ENCODE results near the gene ZNRF3.

Gene ZNRF3

DNA sequence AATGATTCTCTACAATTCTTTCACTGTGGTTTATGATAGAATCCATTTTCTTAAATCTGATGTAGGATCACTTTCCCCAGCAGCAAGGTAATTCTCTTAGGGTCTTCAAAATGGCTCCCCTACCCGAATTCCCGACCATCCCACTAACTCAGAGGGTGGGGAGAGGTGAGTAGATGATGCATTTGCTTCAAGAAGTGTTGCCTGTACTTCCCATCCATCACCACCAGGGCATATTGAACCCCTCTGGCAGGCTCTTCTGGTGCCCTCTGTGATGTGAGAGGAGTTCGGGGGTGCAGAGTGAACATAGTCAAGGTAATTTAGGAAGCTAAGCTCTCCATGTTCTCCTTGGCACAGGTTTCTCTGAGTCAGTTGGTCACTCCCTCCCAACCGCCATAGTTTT, 52.3 kb downstream of the ZNRF3 start:
- no peak for TF ChIP-seq SIN3A (IDR thresholded peaks at IDR 0.05; ENCODE audit: borderline replicate concordance, insufficient read depth, low read length)
- TF ChIP-seq FOXP2 (optimal IDR thresholded peaks at IDR 0.05; ENCODE audit: borderline replicate concordance, extremely low read depth, extremely low read length, insufficient read depth) = no peak
- TF ChIP-seq POLR2AphosphoS5 (IDR thresholded peaks at IDR 0.05; ENCODE audit: low read depth, low read length) = no peak
- TF ChIP-seq TAF1 (IDR thresholded peaks at IDR 0.05; ENCODE audit: borderline replicate concordance, insufficient read depth, low read length) = no peak
- no peak for TF ChIP-seq REST (IDR thresholded peaks at IDR 0.05; ENCODE audit: insufficient read depth in 1 of 2, low read depth in 2 of 2, low read length in 2 of 2)

DNA sequence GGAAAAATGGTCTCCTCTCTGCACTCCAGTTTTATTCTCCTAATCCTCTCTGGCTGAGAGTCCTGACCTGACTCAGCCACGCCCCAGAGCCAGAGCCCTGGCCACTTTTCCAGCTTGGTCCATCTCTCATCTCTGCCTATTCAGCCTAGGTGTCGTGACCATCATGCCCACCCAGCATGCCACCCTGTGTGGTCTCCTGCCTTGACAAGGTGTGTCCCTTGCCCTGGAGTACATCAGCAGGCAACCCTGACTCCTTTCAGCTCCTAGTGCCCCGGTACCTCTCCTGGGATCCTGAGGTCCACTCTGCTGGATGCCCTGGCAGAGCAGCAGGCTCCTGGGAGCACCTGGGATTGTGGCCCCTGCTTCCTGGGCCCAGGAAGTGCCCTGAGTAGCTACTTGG, 52.8 kb downstream of the ZNRF3 start:
- TF ChIP-seq REST (IDR thresholded peaks at IDR 0.05; ENCODE audit: insufficient read depth in 1 of 2, low read depth in 2 of 2, low read length in 2 of 2) (no peak), TAF1 (IDR thresholded peaks at IDR 0.05; ENCODE audit: borderline replicate concordance, insufficient read depth, low read length) (no peak), POLR2AphosphoS5 (IDR thresholded peaks at IDR 0.05; ENCODE audit: low read depth, low read length) (no peak), FOXP2 (optimal IDR thresholded peaks at IDR 0.05; ENCODE audit: borderline replicate concordance, extremely low read depth, extremely low read length, insufficient read depth) (no peak), SIN3A (IDR thresholded peaks at IDR 0.05; ENCODE audit: borderline replicate concordance, insufficient read depth, low read length) (no peak)

DNA sequence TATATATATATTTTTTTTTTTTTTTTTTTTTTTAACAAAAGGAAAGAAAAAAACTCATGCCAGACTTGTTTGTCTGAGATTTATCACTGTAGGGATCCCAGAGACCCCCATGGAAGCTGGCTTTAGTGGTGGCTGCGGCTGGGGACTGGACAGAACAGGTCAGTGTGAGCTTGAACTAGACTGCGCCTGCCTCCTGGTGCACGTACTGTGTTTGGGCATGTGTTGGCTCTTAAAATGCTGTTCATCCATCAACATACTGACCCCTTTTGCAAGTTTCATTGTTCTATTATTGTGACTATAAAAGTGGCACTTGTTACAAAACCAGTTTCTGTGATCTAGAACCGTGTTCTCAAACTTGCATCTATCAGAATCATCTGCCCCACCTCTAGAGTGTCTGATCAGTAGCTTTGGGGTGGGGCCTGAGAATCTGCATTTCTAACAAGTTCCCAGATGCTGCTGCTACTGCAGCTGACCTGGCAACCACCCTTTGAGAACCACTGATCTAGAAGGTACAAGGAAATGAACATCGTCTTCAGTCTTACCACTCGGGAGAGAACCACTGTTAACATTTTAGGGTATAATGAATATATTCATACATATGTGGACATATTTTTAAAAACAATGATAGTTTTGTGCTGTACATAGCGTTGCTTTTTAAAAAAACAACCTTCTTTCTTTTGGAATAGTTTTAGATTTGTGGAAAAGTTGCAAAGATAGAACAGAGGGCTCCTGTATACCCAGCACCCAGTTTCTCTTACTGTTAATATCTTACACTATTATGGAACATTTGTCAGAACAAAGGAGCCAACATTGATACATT, 54.0 kb downstream of the ZNRF3 start:
- TF ChIP-seq TAF1 (IDR thresholded peaks at IDR 0.05; ENCODE audit: borderline replicate concordance, insufficient read depth, low read length) (no peak), FOXP2 (optimal IDR thresholded peaks at IDR 0.05; ENCODE audit: borderline replicate concordance, extremely low read depth, extremely low read length, insufficient read depth) (no peak), SIN3A (IDR thresholded peaks at IDR 0.05; ENCODE audit: borderline replicate concordance, insufficient read depth, low read length) (no peak), REST (IDR thresholded peaks at IDR 0.05; ENCODE audit: insufficient read depth in 1 of 2, low read depth in 2 of 2, low read length in 2 of 2) (no peak), POLR2AphosphoS5 (IDR thresholded peaks at IDR 0.05; ENCODE audit: low read depth, low read length) (no peak)

DNA sequence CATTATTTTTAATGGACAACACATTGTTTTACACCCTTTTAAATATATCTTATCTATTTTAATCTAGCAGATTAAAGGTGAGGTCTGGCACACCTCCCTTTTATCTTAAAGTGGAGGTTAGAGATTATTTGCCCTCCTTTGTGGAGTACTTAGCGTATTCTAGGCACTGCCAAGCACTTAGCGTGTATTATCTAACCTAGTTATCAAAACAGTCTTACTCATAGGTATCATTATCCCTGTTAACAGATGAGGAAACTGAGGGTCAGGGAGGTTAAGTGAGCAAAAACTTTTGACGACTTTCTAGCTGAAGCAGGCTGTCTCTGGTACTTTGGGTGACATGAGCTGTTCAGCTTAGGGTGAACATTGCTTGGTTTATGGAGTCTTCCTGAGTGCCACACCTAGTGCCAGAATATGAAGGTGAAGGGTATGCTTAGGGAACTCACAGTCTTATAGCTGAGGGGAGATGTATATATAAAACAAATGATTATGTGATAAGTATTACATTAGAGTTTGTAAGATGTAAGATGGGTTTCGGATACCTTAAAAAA, 55.0 kb downstream of the ZNRF3 start:
- TF ChIP-seq FOXP2 (optimal IDR thresholded peaks at IDR 0.05; ENCODE audit: borderline replicate concordance, extremely low read depth, extremely low read length, insufficient read depth) (no peak), TAF1 (IDR thresholded peaks at IDR 0.05; ENCODE audit: borderline replicate concordance, insufficient read depth, low read length) (no peak), SIN3A (IDR thresholded peaks at IDR 0.05; ENCODE audit: borderline replicate concordance, insufficient read depth, low read length) (no peak), POLR2AphosphoS5 (IDR thresholded peaks at IDR 0.05; ENCODE audit: low read depth, low read length) (no peak), REST (IDR thresholded peaks at IDR 0.05; ENCODE audit: insufficient read depth in 1 of 2, low read depth in 2 of 2, low read length in 2 of 2) (no peak)

Data from PFSK-1 (cell line).